NCI-H748 (cell line): ENCODE results near the gene SLC47A2.
A peak's percentile ranks its signal among the peaks of the same experiment; 100 is the strongest.
"Not testable (repeated sequence)": the region's sequence is repeated elsewhere in the genome, so short reads cannot be mapped to it uniquely, and the experiment has no call there.

Source experiments
- DNase-seq: peaks from one replicate; lab custom pipeline; 2025; ENCODE audit not compliant: unreplicated experiment; lab: John Stamatoyannopoulos, UW

The SLC47A2 gene

GRCh38 chr17:19716108-19717030, at the start of gene SLC47A2:
TSS of gene SLC47A2 (minus strand) at chr17:19716584. CDS start at chr17:19716555, 29 bp downstream.
- DNase-seq = no peak

GRCh38 chr17:19766016-19766415, 49.6 kb upstream of the SLC47A2 start:
- no peak for DNase-seq

- not testable (repeated sequence) for DNase-seq
These were observed 47.6 kb upstream of the SLC47A2 start for GRCh38 chr17:19763991-19764390.

GRCh38 chr17:19763416-19763815, 47.0 kb upstream of the SLC47A2 start:
- no peak for DNase-seq

GRCh38 chr17:19762515-19762961, 46.2 kb upstream of the SLC47A2 start:
- peak; percentile 56 for DNase-seq

GRCh38 chr17:19760746-19761145, 44.4 kb upstream of the SLC47A2 start:
- DNase-seq = no peak

- DNase-seq = no peak
These were observed 43.5 kb upstream of the SLC47A2 start for GRCh38 chr17:19759568-19760549.

GRCh38 chr17:19757536-19758180, 41.3 kb upstream of the SLC47A2 start:
- DNase-seq = no peak

- DNase-seq = no peak
These were observed 40.2 kb upstream of the SLC47A2 start for GRCh38 chr17:19756546-19756945.

- no peak for DNase-seq
These were observed 39.6 kb upstream of the SLC47A2 start for GRCh38 chr17:19755821-19756510.

- no peak for DNase-seq
These were observed 39.0 kb upstream of the SLC47A2 start for GRCh38 chr17:19755392-19755791.

GRCh38 chr17:19753661-19754463, 37.5 kb upstream of the SLC47A2 start:
- peak; percentile 59 for DNase-seq

- DNase-seq = no peak
These were observed 36.7 kb upstream of the SLC47A2 start for GRCh38 chr17:19753051-19753509.

GRCh38 chr17:19752216-19753050, 36.0 kb upstream of the SLC47A2 start:
- no peak for DNase-seq

- no peak for DNase-seq
These were observed 34.5 kb upstream of the SLC47A2 start for GRCh38 chr17:19750835-19751234.

GRCh38 chr17:19750020-19750572, 33.7 kb upstream of the SLC47A2 start:
- no peak for DNase-seq

GRCh38 chr17:19748807-19749193, 32.4 kb upstream of the SLC47A2 start:
- DNase-seq = peak; percentile 34
